Measurements from ENCODE around the gene CAST. TPM values are rescaled to one million over a fixed set of nuclear protein-coding genes. Genes with fewer than 3 reads are reported as not detected.
A peak's percentile ranks its signal among the peaks of the same experiment; 100 is the strongest.

Gene CAST
- total RNA-seq, 2 experiments from 2014 or later: 40.5 to 90.1 TPM

DNA sequence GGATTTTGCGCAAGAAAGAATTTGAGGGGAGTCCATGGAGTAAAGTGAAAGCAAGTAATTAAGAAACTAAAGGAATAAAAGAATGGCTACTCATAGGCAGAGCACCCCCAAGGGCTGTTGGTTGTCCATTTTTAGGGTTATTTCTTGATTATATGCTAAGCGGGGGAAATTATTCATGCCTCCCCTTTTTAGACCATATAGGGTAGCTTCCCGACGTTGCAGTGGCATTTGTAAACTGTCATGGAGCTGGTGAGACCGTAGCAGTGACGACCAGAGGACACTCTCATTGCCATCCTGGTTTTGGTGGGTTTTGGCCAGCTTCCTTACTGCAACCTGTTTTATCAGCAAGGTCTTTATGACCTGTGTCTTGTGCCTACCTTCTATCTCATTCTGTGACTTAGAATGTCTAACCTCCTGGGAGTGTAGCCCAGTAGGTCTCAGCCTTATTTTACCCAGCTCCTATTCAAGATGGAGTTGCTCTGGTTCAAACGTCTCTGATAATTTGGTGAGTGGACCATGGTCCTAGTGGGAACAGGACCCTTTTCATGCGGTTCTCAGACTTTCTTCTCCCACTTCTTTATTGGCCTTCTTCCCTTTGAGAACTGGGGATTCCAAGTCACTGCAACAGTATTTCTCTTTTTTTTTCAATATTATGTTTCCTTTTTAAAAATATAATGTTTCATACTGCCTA is 146.8 kb downstream of the CAST start:
- peak overlapping the region; percentile 96 for H3K4me2 ChIP-seq (ENCODE audit: low read length)
- CTCF ChIA-PET (ENCODE audit: unreplicated experiment): interaction anchor here (1.7 to 2.1 kb wide), 2 partner anchors 8 to 60 kb away, joined by 4 to 8 read pairs; no protein-coding TSS in a partner anchor

GRCh38 chr5:96809921-96810320 is 147.7 kb downstream of the CAST start:
- Histone ChIP-seq H3K27ac (ENCODE audit: low read depth, low read length, poor library complexity, severe bottlenecking) (no peak overlapping the region), H3K79me2 (ENCODE audit: insufficient read depth, low read depth, low read length) (peaks cover 24% of the 10 kb centered on the region), H2AFZ (ENCODE audit: low read length) (no peak overlapping the region), H3K9me3 (ENCODE audit: low read length) (no peaks in the 10 kb centered on the region), H3K4me3 (ENCODE audit: low read depth, low read length, poor library complexity, severe bottlenecking) (no peak overlapping the region), H3K36me3 (ENCODE audit: insufficient read depth, low read length) (0 out of 2 replicates have a peak, but pooled peaks cover 2% of the 10 kb centered on the region), H3K4me2 (ENCODE audit: low read length) (no peak overlapping the region), H3K4me1 (ENCODE audit: insufficient read depth, low read length, poor library complexity, severe bottlenecking) (peaks cover 40% of the 10 kb centered on the region), H3K9me2 (ENCODE audit: insufficient read depth, low read length) (no peaks in the 10 kb centered on the region), H4K20me1 (ENCODE audit: insufficient read depth, low read length) (no peaks in the 10 kb centered on the region)
- TF ChIP-seq, protein P1, sequence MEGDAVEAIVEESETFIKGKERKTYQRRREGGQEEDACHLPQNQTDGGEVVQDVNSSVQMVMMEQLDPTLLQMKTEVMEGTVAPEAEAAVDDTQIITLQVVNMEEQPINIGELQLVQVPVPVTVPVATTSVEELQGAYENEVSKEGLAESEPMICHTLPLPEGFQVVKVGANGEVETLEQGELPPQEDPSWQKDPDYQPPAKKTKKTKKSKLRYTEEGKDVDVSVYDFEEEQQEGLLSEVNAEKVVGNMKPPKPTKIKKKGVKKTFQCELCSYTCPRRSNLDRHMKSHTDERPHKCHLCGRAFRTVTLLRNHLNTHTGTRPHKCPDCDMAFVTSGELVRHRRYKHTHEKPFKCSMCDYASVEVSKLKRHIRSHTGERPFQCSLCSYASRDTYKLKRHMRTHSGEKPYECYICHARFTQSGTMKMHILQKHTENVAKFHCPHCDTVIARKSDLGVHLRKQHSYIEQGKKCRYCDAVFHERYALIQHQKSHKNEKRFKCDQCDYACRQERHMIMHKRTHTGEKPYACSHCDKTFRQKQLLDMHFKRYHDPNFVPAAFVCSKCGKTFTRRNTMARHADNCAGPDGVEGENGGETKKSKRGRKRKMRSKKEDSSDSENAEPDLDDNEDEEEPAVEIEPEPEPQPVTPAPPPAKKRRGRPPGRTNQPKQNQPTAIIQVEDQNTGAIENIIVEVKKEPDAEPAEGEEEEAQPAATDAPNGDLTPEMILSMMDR (conservative IDR thresholded peaks at IDR 0.05; ENCODE audit: low read length): no peak
- POLR2A ChIA-PET: interaction anchor here (0.8 to 1.8 kb wide), 5 partner anchors 12 to 261 kb away, joined by 3 to 7 read pairs (median 3); no protein-coding TSS in a partner anchor
- CTCF ChIA-PET (ENCODE audit: unreplicated experiment): no interaction called here
- BruUV-seq (replicated peaks): no TSS peak
- no peak for DNase-seq (ENCODE audit: low spot score)
- intact Hi-C loops (cut with micrococcal nuclease; ENCODE audit: unreplicated experiment): loop anchor here (10.0 kb wide), 1 partner anchor 975 kb away; no protein-coding TSS in a partner anchor

More for the DNA sequence above, 146.8 kb downstream of the CAST start:
- Histone ChIP-seq H3K27ac (ENCODE audit: low read depth, low read length, poor library complexity, severe bottlenecking) (no peak overlapping the region), H4K20me1 (ENCODE audit: insufficient read depth, low read length) (no peaks in the 10 kb centered on the region), H3K36me3 (ENCODE audit: insufficient read depth, low read length) (peaks cover 9% of the 10 kb centered on the region; the same call in 1 of the 2 replicates), H3K79me2 (ENCODE audit: insufficient read depth, low read depth, low read length) (peaks cover 32% of the 10 kb centered on the region), H3K9me2 (ENCODE audit: insufficient read depth, low read length) (no peaks in the 10 kb centered on the region), H3K9me3 (ENCODE audit: low read length) (no peaks in the 10 kb centered on the region), H2AFZ (ENCODE audit: low read length) (peak overlapping the region; percentile 78; the same call in 1 of the 2 replicates), H3K4me3 (ENCODE audit: low read depth, low read length, poor library complexity, severe bottlenecking) (peak overlapping the region; percentile 84), H3K4me1 (ENCODE audit: insufficient read depth, low read length, poor library complexity, severe bottlenecking) (peaks cover 39% of the 10 kb centered on the region)
- intact Hi-C loops (cut with micrococcal nuclease; ENCODE audit: unreplicated experiment): loop anchor here (1.0 to 10.0 kb wide), 2 partner anchors 8 to 974 kb away; no protein-coding TSS in a partner anchor
- DNase-seq (ENCODE audit: low spot score): no peak
- POLR2A ChIA-PET: interaction anchor here (0.6 to 4.7 kb wide), 18 partner anchors 8 to 566 kb away, joined by 3 to 54 read pairs (median 5); partner anchors contain the start of genes CAST and RIOK2
- TSS peak; percentile 95 for BruUV-seq (replicated peaks)
- TF ChIP-seq, protein P1 (conservative IDR thresholded peaks at IDR 0.05; ENCODE audit: low read length): no peak
- no peak for TF ChIP-seq EZH2phosphoT487 (IDR thresholded peaks at IDR 0.05; ENCODE audit: borderline replicate concordance, low read depth, low read length)

DNA sequence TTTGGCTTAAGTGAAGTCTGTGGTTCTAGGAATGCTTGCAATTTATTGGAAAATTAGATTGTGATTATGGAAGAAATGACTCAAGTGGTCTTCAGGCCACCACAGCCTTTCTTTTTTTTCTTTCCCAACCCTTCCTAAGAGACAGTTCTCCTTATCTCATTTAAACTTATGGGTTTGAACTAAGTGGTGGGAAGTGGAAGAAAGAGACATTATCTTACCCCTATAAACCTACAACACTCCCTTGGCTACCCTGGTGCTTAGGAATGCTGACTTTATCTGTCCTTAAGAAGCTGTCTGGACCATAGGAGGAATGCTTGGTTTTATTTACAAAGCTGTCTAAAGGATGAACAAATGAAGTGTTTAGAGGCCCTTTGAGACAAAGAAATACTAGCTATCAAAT is 150.7 kb downstream of the CAST start:
- H3K4me3 ChIP-seq (ENCODE audit: low read depth, low read length, poor library complexity, severe bottlenecking): no peak overlapping the region
- ChIA-PET CTCF (ENCODE audit: unreplicated experiment) (no interaction called here), POLR2A (interaction anchor here (0.6 to 1.5 kb wide), 8 partner anchors 13 to 111 kb away, joined by 3 to 8 read pairs (median 3); no protein-coding TSS in a partner anchor)
- no TSS peak for BruUV-seq (replicated peaks)
- no peaks in the 10 kb centered on the region for H3K36me3 ChIP-seq (ENCODE audit: insufficient read depth, low read length)
- intact Hi-C loops (cut with micrococcal nuclease; ENCODE audit: unreplicated experiment): no loop called here
- H3K9me2 ChIP-seq (ENCODE audit: insufficient read depth, low read length): no peaks in the 10 kb centered on the region
- no peak overlapping the region for H3K4me2 ChIP-seq (ENCODE audit: low read length)
- H4K20me1 ChIP-seq (ENCODE audit: insufficient read depth, low read length): no peaks in the 10 kb centered on the region
- H3K27ac ChIP-seq (ENCODE audit: low read depth, low read length, poor library complexity, severe bottlenecking): no peak overlapping the region
- TF ChIP-seq EZH2phosphoT487 (IDR thresholded peaks at IDR 0.05; ENCODE audit: borderline replicate concordance, low read depth, low read length): no peak
- TF ChIP-seq, protein P1 (conservative IDR thresholded peaks at IDR 0.05; ENCODE audit: low read length): no peak
- DNase-seq (ENCODE audit: low spot score): no peak
- no peaks in the 10 kb centered on the region for H3K9me3 ChIP-seq (ENCODE audit: low read length)
- peaks cover 54% of the 10 kb centered on the region for H3K4me1 ChIP-seq (ENCODE audit: insufficient read depth, low read length, poor library complexity, severe bottlenecking)
- H3K79me2 ChIP-seq (ENCODE audit: insufficient read depth, low read depth, low read length): no peaks in the 10 kb centered on the region
- no peak overlapping the region for H2AFZ ChIP-seq (ENCODE audit: low read length)

All from OCI-LY7 (cell line).